ENCODE results near the gene IGFBP7. TPM values are rescaled to one million over a fixed set of nuclear protein-coding genes. Genes with fewer than 3 reads are reported as not detected.
A peak's percentile ranks its signal among the peaks of the same experiment; 100 is the strongest.

Gene IGFBP7
- total and polyA plus RNA-seq, 9 donors, result 101 to 153 (median 131) TPM

DNA sequence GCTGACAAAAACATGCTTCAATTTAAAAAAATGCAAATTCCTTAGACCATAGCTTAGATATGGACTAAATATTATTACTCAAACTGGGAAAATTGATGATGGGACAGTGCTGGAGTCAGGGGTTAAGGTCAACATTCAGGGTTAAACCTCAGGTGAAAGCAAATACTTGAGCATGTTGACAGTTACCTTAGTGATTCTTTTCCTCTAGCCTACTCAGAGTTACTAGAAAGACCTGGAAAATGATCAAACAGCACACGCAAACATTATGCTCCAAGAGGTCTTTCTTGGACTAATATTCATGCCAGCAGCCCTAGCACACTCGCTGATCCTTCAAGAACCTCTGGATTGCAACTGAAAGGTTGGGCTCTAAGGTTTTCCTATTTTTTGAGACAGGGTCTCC lies 10.8 kb downstream of the IGFBP7 start:
- Histone ChIP-seq H3K9me3 (replicated peaks; ENCODE audit: control insufficient read depth, low read depth, low read length) (no peaks in the 10 kb centered on the region), H3K27me3 (ENCODE audit: control insufficient read depth, insufficient read depth, low read length) (no peaks in the 10 kb centered on the region), H3K4me3 (ENCODE audit: low read length) (no peak overlapping the region), H3K36me3 (ENCODE audit: control insufficient read depth, insufficient read depth, low read length) (no peaks in the 10 kb centered on the region), H3K27ac (ENCODE audit: low read length) (peak overlapping the region; percentile 29), H3K4me1 (ENCODE audit: control insufficient read depth, insufficient read depth, low read length) (peaks cover 20% of the 10 kb centered on the region)
- no peak for DNase-seq
- no CpG with 5 or more reads among the region's 2 CpGs for WGBS (ENCODE audit: insufficient coverage)

GRCh38 chr4:57098941-57099340 lies 11.2 kb downstream of the IGFBP7 start:
- Histone ChIP-seq H3K36me3 (ENCODE audit: control insufficient read depth, insufficient read depth, low read length) (no peaks in the 10 kb centered on the region), H3K4me3 (ENCODE audit: low read length) (no peak overlapping the region), H3K27me3 (ENCODE audit: control insufficient read depth, insufficient read depth, low read length) (no peaks in the 10 kb centered on the region), H3K9me3 (replicated peaks; ENCODE audit: control insufficient read depth, low read depth, low read length) (no peaks in the 10 kb centered on the region), H3K4me1 (ENCODE audit: control insufficient read depth, insufficient read depth, low read length) (peaks cover 20% of the 10 kb centered on the region), H3K27ac (ENCODE audit: low read length) (peak overlapping the region; percentile 29)
- peak; percentile 68 for DNase-seq

DNA sequence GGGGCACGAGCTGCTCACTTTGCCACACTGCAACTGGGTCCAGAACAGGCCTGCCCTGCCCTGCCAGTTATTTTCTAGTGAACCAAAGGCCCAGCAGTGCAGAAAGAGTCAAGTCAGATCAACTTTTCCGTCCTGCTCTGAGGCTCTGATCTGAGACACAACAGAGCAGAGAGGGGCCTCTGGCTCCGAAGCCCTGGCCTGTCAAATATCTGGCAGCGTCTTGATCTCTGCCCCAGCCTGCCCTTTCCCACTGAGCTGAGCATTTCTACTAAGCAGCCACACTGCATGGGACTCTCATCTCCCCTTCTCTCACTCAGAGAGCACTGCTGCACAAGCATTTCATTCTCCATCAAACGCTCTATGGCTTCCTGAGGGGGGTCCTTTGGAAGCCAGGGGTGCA lies 11.8 kb downstream of the IGFBP7 start:
- Histone ChIP-seq H3K9me3 (replicated peaks; ENCODE audit: control insufficient read depth, low read depth, low read length) (no peaks in the 10 kb centered on the region), H3K4me3 (ENCODE audit: low read length) (no peak overlapping the region), H3K4me1 (ENCODE audit: control insufficient read depth, insufficient read depth, low read length) (peaks cover 20% of the 10 kb centered on the region), H3K36me3 (ENCODE audit: control insufficient read depth, insufficient read depth, low read length) (no peaks in the 10 kb centered on the region), H3K27me3 (ENCODE audit: control insufficient read depth, insufficient read depth, low read length) (no peaks in the 10 kb centered on the region), H3K27ac (ENCODE audit: low read length) (peak overlapping the region; percentile 29)
- no peak for DNase-seq
- 36% methylated on average over 3 of the region's 5 CpGs for WGBS (ENCODE audit: insufficient coverage)

- H3K36me3 ChIP-seq (ENCODE audit: control insufficient read depth, insufficient read depth, low read length), result no peaks in the 10 kb centered on the region
- H3K4me1 ChIP-seq (ENCODE audit: control insufficient read depth, insufficient read depth, low read length), result peaks cover 15% of the 10 kb centered on the region
- no peaks in the 10 kb centered on the region for H3K27me3 ChIP-seq (ENCODE audit: control insufficient read depth, insufficient read depth, low read length)
- H3K9me3 ChIP-seq (replicated peaks; ENCODE audit: control insufficient read depth, low read depth, low read length), result no peaks in the 10 kb centered on the region
- no CpG with 5 or more reads among the region's 2 CpGs for WGBS (ENCODE audit: insufficient coverage)
- no peak for DNase-seq
- H3K27ac ChIP-seq (ENCODE audit: low read length), result no peak overlapping the region
- no peak overlapping the region for H3K4me3 ChIP-seq (ENCODE audit: low read length)
Observed at GRCh38 chr4:57097711-57098110, 12.5 kb downstream of the IGFBP7 start.

DNA sequence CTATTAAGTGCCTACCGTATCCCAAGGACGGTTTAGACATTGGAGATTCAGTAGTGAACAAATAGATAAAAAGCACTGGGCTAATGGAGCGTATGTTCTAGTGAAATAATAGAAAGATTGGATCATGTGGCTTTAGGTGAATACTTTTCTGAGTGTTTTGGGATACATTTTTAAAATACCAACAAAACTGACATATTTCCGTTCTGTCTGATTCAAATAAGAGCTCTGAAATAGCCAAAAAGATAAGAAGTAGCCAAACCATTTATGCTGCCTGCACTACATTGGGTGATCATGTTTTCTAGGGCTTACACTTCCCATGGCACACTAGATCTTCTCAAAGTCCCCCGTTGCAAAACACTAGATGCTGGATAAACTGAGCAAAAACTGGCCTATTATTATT lies 14.2 kb downstream of the IGFBP7 start:
- Histone ChIP-seq H3K36me3 (ENCODE audit: control insufficient read depth, insufficient read depth, low read length) (no peaks in the 10 kb centered on the region), H3K27ac (ENCODE audit: low read length) (no peak overlapping the region), H3K4me1 (ENCODE audit: control insufficient read depth, insufficient read depth, low read length) (peaks cover 8% of the 10 kb centered on the region), H3K9me3 (replicated peaks; ENCODE audit: control insufficient read depth, low read depth, low read length) (no peaks in the 10 kb centered on the region), H3K27me3 (ENCODE audit: control insufficient read depth, insufficient read depth, low read length) (no peaks in the 10 kb centered on the region), H3K4me3 (ENCODE audit: low read length) (no peak overlapping the region)
- DNase-seq, result no peak
- no CpG with 5 or more reads among the region's 5 CpGs for WGBS (ENCODE audit: insufficient coverage)

DNA sequence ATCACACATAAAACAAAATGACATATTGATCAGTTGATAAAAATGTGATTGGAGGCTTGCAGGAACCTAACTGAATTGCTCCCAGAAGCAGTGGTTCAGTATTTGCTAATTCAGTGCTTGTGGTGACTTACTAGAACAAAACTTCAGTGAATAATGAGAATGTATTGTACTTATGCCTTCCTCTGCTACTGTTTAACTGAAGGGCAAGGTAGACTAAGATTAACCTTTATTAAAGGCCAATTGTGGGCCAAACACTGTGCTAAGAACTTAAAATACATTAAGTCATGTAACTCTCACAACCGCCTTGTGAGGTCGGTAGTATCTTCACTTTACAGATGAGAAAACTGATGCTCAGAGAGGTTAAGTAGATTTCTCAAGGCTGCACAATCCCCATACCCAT lies 14.9 kb downstream of the IGFBP7 start:
- Histone ChIP-seq H3K36me3 (ENCODE audit: control insufficient read depth, insufficient read depth, low read length) (no peaks in the 10 kb centered on the region), H3K4me3 (ENCODE audit: low read length) (no peak overlapping the region), H3K9me3 (replicated peaks; ENCODE audit: control insufficient read depth, low read depth, low read length) (no peaks in the 10 kb centered on the region), H3K4me1 (ENCODE audit: control insufficient read depth, insufficient read depth, low read length) (peaks cover 8% of the 10 kb centered on the region), H3K27ac (ENCODE audit: low read length) (no peak overlapping the region), H3K27me3 (ENCODE audit: control insufficient read depth, insufficient read depth, low read length) (no peaks in the 10 kb centered on the region)
- no CpG with 5 or more reads among the region's 2 CpGs for WGBS (ENCODE audit: insufficient coverage)
- DNase-seq, result no peak

DNA sequence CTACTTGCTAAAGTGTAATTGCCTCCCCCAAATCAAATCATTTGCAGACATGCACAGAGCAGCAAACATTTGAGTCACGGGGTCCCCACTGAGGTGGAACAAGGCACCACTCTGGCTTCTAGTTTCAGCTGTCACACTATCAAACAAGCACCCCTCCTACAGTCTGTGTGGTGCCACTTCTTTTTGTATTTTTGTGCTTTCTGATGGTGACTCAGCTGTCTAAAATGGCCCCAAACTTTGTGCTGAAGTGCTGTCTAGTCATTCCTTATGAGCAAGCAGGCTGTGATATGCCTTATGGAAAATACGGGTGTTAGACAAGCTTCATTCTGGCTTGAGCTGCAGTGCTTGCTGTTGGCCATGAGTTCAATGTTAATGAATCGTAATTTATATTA lies 15.4 kb downstream of the IGFBP7 start:
- DNase-seq, result no peak

DNA sequence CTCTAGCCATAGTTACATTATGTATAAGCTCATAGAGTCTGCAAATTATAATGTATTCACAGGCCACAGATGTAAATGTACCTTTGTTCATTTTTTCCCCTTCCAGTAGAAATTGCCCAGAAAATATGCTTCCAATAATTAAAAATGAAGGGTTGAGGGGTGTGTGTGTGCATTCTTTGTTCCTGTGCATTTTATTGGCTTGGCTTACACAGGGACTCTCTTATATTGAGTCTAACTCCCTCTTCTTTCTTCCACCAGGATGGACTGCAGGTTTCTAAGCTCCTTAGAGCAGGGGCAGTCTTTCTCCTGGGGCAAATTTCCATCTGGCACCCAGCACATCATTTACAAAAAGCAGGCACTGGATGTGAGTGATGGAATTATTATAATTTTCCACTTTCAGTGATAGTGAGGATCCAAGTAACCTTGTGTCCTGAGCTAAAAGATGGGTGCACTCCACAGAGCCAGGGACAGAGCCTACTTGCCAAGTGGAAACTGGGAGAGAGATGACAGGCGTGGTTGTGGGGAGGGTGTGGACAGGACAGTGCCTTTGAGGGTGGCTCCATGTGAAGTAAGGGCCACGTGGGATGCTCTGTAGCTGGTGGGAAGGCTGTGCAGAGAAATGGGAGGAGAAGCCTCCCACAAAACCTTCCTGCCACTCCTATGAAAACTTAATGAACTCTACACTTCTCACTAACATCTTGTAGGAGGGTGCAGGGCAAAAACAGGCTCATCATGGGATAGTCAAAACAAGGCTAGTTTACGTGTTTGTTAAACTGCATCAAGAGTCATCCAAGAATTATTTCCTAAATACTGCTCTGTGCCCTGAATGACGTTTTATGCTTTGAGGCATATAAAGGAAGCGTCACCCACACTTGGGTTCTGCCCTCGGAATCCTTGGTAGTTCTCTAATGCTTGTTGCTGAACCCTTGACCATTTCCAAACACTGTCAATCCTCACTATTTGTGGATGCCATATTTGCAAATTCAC lies 16.0 kb downstream of the IGFBP7 start:
- no peaks in the 10 kb centered on the region for H3K27me3 ChIP-seq (ENCODE audit: control insufficient read depth, insufficient read depth, low read length)
- H3K4me3 ChIP-seq (ENCODE audit: low read length), result no peak overlapping the region
- H3K9me3 ChIP-seq (replicated peaks; ENCODE audit: control insufficient read depth, low read depth, low read length), result no peaks in the 10 kb centered on the region
- H3K4me1 ChIP-seq (ENCODE audit: control insufficient read depth, insufficient read depth, low read length), result peaks cover 8% of the 10 kb centered on the region
- H3K27ac ChIP-seq (ENCODE audit: low read length), result no peak overlapping the region
- no CpG with 5 or more reads among the region's 6 CpGs for WGBS (ENCODE audit: insufficient coverage)
- no peaks in the 10 kb centered on the region for H3K36me3 ChIP-seq (ENCODE audit: control insufficient read depth, insufficient read depth, low read length)
- no peak for DNase-seq

More for the DNA sequence above, 15.4 kb downstream of the IGFBP7 start:
- Histone ChIP-seq H3K4me1 (ENCODE audit: control insufficient read depth, insufficient read depth, low read length) (peaks cover 8% of the 10 kb centered on the region), H3K4me3 (ENCODE audit: low read length) (no peak overlapping the region), H3K9me3 (replicated peaks; ENCODE audit: control insufficient read depth, low read depth, low read length) (no peaks in the 10 kb centered on the region), H3K36me3 (ENCODE audit: control insufficient read depth, insufficient read depth, low read length) (no peaks in the 10 kb centered on the region), H3K27me3 (ENCODE audit: control insufficient read depth, insufficient read depth, low read length) (no peaks in the 10 kb centered on the region), H3K27ac (ENCODE audit: low read length) (no peak overlapping the region)
- 75% methylated on average over 1 of the region's 3 CpGs for WGBS (ENCODE audit: insufficient coverage)

DNA sequence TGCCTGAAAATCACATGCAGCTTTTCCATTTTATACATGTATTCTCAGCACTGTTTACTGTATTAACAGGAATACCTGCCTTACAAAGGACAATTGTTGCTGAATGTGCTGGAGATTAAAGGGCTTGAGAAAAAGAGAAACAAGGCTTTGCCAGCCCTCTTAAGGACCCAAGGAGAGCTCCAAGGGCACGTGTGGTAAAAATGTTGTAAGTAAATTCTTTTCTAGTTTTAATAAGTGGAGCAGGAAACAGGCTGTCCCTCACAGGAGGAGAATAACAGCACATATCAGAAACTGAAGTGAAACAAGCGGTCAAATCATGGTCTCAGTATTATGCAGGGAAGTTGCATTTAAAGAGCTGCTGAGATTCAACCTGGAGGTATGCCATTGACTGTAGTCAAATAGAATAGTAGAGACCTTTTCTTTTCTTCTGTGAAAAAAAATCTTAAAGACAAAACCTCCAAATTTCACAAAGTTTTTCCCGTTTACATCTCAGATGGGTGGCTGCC lies 18.5 kb downstream of the IGFBP7 start:
- no peaks in the 10 kb centered on the region for H3K27me3 ChIP-seq (ENCODE audit: control insufficient read depth, insufficient read depth, low read length)
- H3K27ac ChIP-seq (ENCODE audit: low read length), result peak overlapping the region; percentile 56
- H3K9me3 ChIP-seq (replicated peaks; ENCODE audit: control insufficient read depth, low read depth, low read length), result no peaks in the 10 kb centered on the region
- no peaks in the 10 kb centered on the region for H3K36me3 ChIP-seq (ENCODE audit: control insufficient read depth, insufficient read depth, low read length)
- DNase-seq, result no peak
- H3K4me1 ChIP-seq (ENCODE audit: control insufficient read depth, insufficient read depth, low read length), result no peaks in the 10 kb centered on the region
- H3K4me3 ChIP-seq (ENCODE audit: low read length), result no peak overlapping the region
- WGBS (ENCODE audit: insufficient coverage), result 0% methylated on average over 1 of the region's 3 CpGs

DNA sequence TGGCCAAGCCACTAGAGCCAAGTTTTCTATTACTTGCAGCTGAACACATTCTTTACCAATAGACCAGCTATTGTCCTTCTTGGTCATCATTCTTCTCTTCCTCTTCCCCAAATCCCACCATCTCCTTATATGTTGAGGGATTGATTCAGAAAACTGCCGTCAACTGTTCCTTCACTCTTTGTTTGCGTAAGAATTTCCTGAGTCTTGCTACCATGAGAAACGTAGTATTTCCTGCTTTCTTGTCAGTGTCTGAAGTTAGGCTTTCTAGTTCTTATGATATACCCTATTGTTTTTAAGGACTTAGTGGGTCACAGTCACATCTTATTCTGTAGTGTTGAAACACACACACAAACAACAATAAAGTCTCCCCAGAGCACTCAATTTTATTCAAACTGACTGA lies 20.1 kb downstream of the IGFBP7 start:
- H3K27me3 ChIP-seq (ENCODE audit: control insufficient read depth, insufficient read depth, low read length), result no peaks in the 10 kb centered on the region
- no peak overlapping the region for H3K4me3 ChIP-seq (ENCODE audit: low read length)
- H3K9me3 ChIP-seq (replicated peaks; ENCODE audit: control insufficient read depth, low read depth, low read length), result no peaks in the 10 kb centered on the region
- H3K4me1 ChIP-seq (ENCODE audit: control insufficient read depth, insufficient read depth, low read length), result no peaks in the 10 kb centered on the region
- DNase-seq, result no peak
- WGBS (ENCODE audit: insufficient coverage), result no CpG with 5 or more reads among the region's 3 CpGs
- peak overlapping the region; percentile 49 for H3K27ac ChIP-seq (ENCODE audit: low read length)
- H3K36me3 ChIP-seq (ENCODE audit: control insufficient read depth, insufficient read depth, low read length), result no peaks in the 10 kb centered on the region

Data from muscle of leg (tissue), 11 donors.